Prostate gland (tissue), 2 donors: ENCODE results near the gene CCDC158.

Experiments
- POLR2A ChIP-seq: fragments of 450-650 bp; IDR thresholded peaks from one replicate; pipeline ENCODE4 v1.6.1; 2016; ENCODE audit warnings: antibody characterized with exemption, mild to moderate bottlenecking
- POLR2AphosphoS5 ChIP-seq: sonication (generic); formaldehyde crosslinking; IDR thresholded peaks from one replicate; pipeline ENCODE4 v1.6.1; 2017; ENCODE audit warnings: antibody characterized with exemption
- TF ChIP-seq, protein P1 (sequence below), 4 experiments: fragments of 200-600 bp in 2 of 4; fragments of 450-650 bp in 2 of 4; sonication (generic) in 2 of 4; IDR thresholded peaks; 1 replicate in 3 of 4; 2 replicates in 1 of 4; pipeline ENCODE4 v1.5.1; 2016 to 2019; ENCODE audit warnings: antibody characterized with exemption in 4 of 4, mild to moderate bottlenecking in 2 of 4, moderate library complexity in 2 of 4

DNA sequence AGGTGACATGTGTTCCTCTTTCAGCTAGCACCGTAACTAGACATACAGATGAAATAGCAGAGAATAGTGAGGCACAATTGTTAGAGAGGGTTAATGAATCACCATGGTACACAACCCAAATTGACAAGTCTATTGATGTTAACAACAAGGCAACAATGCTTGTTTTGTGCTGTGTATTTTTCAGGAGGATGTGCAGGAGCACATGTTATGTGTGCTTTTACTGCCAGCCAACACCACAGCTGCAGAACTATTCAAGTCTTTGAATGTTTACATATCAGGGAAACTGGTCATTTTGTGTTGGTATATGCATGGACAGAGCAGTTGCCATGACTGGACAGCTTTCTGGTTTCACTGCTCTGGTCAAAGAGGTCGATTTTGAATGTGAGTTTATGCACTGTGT is 81.6 kb downstream of the CCDC158 start:
- TF ChIP-seq, protein P1, sequence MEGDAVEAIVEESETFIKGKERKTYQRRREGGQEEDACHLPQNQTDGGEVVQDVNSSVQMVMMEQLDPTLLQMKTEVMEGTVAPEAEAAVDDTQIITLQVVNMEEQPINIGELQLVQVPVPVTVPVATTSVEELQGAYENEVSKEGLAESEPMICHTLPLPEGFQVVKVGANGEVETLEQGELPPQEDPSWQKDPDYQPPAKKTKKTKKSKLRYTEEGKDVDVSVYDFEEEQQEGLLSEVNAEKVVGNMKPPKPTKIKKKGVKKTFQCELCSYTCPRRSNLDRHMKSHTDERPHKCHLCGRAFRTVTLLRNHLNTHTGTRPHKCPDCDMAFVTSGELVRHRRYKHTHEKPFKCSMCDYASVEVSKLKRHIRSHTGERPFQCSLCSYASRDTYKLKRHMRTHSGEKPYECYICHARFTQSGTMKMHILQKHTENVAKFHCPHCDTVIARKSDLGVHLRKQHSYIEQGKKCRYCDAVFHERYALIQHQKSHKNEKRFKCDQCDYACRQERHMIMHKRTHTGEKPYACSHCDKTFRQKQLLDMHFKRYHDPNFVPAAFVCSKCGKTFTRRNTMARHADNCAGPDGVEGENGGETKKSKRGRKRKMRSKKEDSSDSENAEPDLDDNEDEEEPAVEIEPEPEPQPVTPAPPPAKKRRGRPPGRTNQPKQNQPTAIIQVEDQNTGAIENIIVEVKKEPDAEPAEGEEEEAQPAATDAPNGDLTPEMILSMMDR (IDR thresholded peaks at IDR 0.05): no peak
- TF ChIP-seq POLR2A (no peak), POLR2AphosphoS5 (no peak)
